Pancreas (tissue), 10 donors: ENCODE results near the gene ZBTB47. TPM values are rescaled to one million over a fixed set of nuclear protein-coding genes. Genes with fewer than 3 reads are reported as not detected.

Experiments used
- ATAC-seq, 4 donors: fragments of 200-7000 bp; cut with Tn5 transposase; one replicate each; pipeline versions ENCODE4 v1.8.0 to v1.9.1; 2020; ENCODE audit warnings: mild to moderate bottlenecking in 4 of 4, moderate library complexity in 4 of 4
- DNase-seq, 6 donors: peaks; one replicate each; pipeline ENCODE4 v3.0.0-alpha.2; 2020
- FAIRE-seq: peaks from 2 replicates; lab custom pipeline; 2012; peaks lifted over from hg19 to GRCh38; lab: Jason Lieb, UNC
- H3K27ac ChIP-seq, 4 donors: fragments of 200-600 bp; sonication (generic); 1 replicate in 3 of 4; 2 replicates in 1 of 4; pipeline versions ENCODE4 v1.5.0 to v1.8.0; 2020
- H3K27me3 ChIP-seq, 4 donors: fragments of 200-600 bp; one replicate each; pipeline ENCODE4 v1.8.0; 2021
- H3K36me3 ChIP-seq, 3 donors: fragments of 200-600 bp; sonication (generic) in 1 of 3; one replicate each; pipeline versions ENCODE4 v1.5.0 to v1.8.0; 2020 to 2021
- H3K4me1 ChIP-seq, 3 donors: fragments of 200-600 bp; one replicate each; pipeline ENCODE4 v1.8.0; 2021
- H3K4me3 ChIP-seq, 4 donors: fragments of 200-600 bp; sonication (generic) in 2 of 4; one replicate each; pipeline versions ENCODE4 v1.5.0 to v1.8.0; 2020 to 2021
- H3K9me3 ChIP-seq, 4 donors: fragments of 200-600 bp; one replicate each; pipeline ENCODE4 v1.8.0; 2021
- WGBS, 2 donors: extraction: QIAGEN DNeasy Blood & Tissue Kit; methylation state at CpG; one replicate each; pipeline ENCODE4 v1.1.7; 2013; 5-methylcytosine and 5-hydroxymethylcytosine counted together
- intact Hi-C, 3 donors: fragments of 100-400 bp; cut with DNase I; formaldehyde crosslinking; loops; one replicate each; pipeline versions ENCODE4 v1.11.1 to v1.14.2; 2022
- polyA plus RNA-seq, 2 donors: library from polyadenylated mRNA; stranded (reverse); fragments of 200-250 nt; gene quantifications; one replicate each; pipeline ENCODE4 v1.2.3, GENCODE V29; 2013
- total RNA-seq, 6 donors: library from RNA; stranded (reverse); fragmentation: NEBNext Ultra II Directional in 4 of 6; extraction: Animal tissue kit (Norgen Biotek cat#: 25700) in 4 of 6; gene quantifications; one replicate each; pipeline versions ENCODE4 v1.2.1 to v1.2.4, GENCODE V29; 2021 to 2023
- TF ChIP-seq, protein P1 (sequence below), 4 donors: fragments of 200-600 bp; sonication (generic) in 3 of 4; IDR thresholded peaks; one replicate each; pipeline versions ENCODE4 v1.5.0 to v1.8.0; 2021; ENCODE audit warnings: antibody characterized with exemption in 4 of 4
- donor health status: healthy with polysubstance abuse.
- donor health status: DM: no; HTN: no; CAD: no; lungs with moderate emphysema.
- donor health status: DM: no; HTN: no; CAD: no.
- donor health status: control.
- donor health status: control.
- donor health status: Bipolar disorder and iron deficiency.
- donor health status: DM: yes; HTN: yes; CAD: no.
- donor health status: DM: no; HTN: no; CAD: no.
- donor health status: DM: no; HTN: no; CAD: no.
- donor health status: DM: yes; HTN: yes; CAD: no.

ZBTB47 gene
- total and polyA plus RNA-seq, 8 donors: 7.9 to 13.6 (median 10.2) TPM

DNA sequence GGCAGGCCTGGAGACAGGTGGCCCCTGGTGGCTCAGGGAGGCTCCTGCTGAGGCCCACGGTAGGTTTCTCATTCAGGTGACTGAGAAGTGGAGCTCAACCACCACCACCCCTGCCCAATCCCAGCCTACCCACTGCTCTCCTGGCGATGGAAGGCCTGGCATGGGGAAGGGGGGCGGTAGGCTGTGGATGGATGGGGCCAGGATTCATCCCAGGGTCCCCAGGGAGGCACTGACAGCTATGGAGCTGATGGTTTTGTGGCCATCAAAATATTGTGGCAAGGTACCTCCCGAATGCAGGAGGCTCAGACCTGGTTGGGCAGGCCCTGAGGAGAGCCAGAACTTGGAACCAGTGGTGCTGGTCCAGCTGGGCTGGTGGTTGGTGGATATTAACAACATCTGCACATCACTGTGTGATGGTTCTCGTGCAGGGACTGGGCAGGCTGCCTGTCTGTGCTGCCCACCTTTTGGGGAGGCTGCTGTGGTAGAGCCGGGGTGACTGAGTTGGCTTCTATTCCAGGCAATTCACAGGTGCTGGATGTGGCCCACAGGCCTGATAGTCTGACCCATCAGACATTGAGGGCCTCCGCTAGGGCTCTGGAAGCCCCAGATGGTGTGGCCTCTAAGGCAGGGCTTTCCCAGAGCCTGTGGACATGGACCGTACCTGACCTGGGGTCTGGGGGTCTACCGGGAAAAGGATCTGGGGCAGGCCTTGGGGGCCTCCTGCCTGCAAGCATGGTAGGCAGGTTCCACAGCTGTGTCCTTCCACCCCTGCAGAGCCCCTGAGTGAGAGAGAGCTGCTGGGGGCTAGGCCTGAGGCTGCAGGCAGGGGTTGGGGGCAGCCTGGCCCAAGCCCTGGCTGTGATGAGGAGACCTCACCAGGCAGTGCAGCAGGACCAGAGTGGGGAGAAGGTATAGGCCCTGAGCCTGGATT, 3.4 kb downstream of the ZBTB47 start:
- Histone ChIP-seq H3K4me3 (no peak overlapping the region), H3K9me3 (no peaks in the 10 kb centered on the region), H3K27ac (no peak overlapping the region), H3K36me3 (peaks cover 0 to 5% (median 0%) of the 10 kb centered on the region in 3 donors), H3K4me1 (peaks cover 0 to 18% (median 6%) of the 10 kb centered on the region in 3 donors), H3K27me3 (no peaks in the 10 kb centered on the region)
- ATAC-seq: no peak
- no peak for FAIRE-seq
- DNase-seq: no peak
- WGBS, 2 donors: 82 to 85% methylated on average over 8 to 9 of the region's 9 CpGs
- intact Hi-C loops: no loop called here
- TF ChIP-seq, protein P1, sequence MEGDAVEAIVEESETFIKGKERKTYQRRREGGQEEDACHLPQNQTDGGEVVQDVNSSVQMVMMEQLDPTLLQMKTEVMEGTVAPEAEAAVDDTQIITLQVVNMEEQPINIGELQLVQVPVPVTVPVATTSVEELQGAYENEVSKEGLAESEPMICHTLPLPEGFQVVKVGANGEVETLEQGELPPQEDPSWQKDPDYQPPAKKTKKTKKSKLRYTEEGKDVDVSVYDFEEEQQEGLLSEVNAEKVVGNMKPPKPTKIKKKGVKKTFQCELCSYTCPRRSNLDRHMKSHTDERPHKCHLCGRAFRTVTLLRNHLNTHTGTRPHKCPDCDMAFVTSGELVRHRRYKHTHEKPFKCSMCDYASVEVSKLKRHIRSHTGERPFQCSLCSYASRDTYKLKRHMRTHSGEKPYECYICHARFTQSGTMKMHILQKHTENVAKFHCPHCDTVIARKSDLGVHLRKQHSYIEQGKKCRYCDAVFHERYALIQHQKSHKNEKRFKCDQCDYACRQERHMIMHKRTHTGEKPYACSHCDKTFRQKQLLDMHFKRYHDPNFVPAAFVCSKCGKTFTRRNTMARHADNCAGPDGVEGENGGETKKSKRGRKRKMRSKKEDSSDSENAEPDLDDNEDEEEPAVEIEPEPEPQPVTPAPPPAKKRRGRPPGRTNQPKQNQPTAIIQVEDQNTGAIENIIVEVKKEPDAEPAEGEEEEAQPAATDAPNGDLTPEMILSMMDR (IDR thresholded peaks at IDR 0.05): no peak

DNA sequence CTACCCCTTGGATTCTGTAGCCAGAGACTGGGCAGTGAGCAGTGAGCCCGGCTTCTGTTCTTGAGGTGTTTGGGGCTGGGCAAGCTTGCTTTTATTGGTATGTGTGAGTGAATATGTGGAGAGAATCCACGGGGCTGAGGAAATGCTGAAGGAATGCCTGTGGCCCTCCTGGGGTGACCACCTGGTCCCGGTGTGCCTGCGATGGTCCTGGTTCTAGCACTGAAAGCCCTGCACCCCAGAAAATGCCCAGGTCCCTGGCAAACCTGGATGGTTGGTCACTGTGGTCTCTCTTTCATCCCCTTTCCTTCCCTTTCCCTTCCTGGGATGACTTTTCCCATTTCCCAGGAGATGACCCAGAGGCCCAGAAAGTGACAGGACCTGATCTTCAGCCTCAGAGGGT, 4.2 kb downstream of the ZBTB47 start:
- FAIRE-seq (no peak), ATAC-seq (no peak), DNase-seq (no peak)
- H3K36me3 ChIP-seq: peaks cover 0 to 5% (median 0%) of the 10 kb centered on the region in 3 donors
- no peaks in the 10 kb centered on the region for H3K27me3 ChIP-seq
- intact Hi-C loops: no loop called here
- WGBS, 2 donors: 78 to 87% methylated on average over 4 of the region's 4 CpGs
- TF ChIP-seq, protein P1 (IDR thresholded peaks at IDR 0.05): no peak
- H3K9me3 ChIP-seq: no peaks in the 10 kb centered on the region
- no peak overlapping the region for H3K27ac ChIP-seq
- H3K4me3 ChIP-seq: no peak overlapping the region
- peaks cover 0 to 14% (median 2%) of the 10 kb centered on the region in 3 donors for H3K4me1 ChIP-seq

DNA sequence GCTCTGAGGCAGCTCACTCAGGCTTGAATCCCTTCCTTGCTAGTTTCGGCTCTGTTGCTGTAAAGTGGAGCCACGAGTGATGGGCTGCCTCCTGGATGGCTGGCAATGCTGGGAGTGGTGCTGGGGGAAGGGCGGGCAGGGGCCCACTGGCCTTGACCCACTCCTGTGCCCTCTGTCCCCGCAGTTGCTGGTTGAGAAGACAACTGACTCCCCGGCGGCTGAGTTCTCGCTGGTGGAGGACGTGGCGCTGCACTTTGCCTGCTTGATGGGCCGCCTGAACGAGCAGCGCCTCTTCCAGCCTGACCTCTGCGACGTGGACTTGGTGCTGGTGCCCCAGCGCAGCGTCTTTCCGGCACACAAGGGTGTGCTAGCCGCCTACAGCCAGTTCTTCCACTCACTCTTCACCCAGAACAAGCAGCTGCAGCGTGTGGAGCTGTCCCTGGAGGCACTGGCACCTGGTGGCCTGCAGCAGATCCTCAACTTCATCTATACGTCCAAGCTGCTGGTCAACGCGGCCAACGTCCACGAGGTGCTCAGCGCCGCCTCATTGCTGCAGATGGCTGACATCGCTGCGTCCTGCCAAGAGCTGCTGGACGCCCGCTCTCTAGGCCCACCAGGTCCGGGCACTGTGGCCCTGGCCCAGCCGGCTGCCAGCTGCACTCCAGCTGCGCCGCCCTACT, 4.7 kb downstream of the ZBTB47 start:
- H3K36me3 ChIP-seq: peaks cover 0 to 5% (median 0%) of the 10 kb centered on the region in 3 donors
- H3K27me3 ChIP-seq: no peaks in the 10 kb centered on the region
- ATAC-seq: no peak
- no peak overlapping the region for H3K4me3 ChIP-seq
- DNase-seq: peak in 2 of 6 donors; percentile 42 to 54
- TF ChIP-seq, protein P1 (IDR thresholded peaks at IDR 0.05): no peak
- no peak for FAIRE-seq
- intact Hi-C loops: no loop called here
- peaks cover 0 to 8% (median 0%) of the 10 kb centered on the region in 3 donors for H3K4me1 ChIP-seq
- no peaks in the 10 kb centered on the region for H3K9me3 ChIP-seq
- H3K27ac ChIP-seq: no peak overlapping the region
- 89 to 90% methylated on average over 32 to 34 of the region's 34 CpGs for WGBS, 2 donors

DNA sequence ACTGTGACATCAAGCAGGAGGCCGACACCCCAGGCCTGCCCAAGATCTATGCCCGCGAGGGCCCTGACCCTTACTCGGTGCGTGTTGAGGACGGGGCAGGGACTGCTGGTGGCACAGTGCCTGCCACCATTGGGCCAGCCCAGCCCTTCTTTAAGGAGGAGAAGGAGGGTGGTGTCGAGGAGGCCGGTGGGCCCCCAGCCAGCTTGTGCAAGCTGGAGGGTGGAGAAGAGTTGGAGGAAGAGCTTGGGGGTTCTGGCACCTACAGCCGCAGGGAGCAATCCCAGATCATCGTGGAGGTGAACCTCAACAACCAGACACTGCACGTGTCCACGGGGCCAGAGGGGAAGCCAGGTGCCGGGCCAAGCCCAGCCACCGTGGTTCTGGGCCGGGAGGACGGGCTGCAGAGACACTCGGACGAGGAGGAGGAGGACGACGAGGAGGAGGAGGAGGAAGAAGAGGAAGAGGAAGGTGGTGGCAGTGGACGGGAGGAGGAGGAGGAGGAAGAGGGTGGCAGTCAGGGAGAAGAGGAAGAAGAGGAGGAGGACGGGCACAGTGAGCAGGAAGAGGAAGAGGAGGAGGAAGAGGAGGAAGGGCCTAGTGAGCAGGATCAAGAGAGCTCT, 5.4 kb downstream of the ZBTB47 start:
- TF ChIP-seq, protein P1 (IDR thresholded peaks at IDR 0.05): no peak
- DNase-seq (peak in 1 of 6 donors; percentile 71), FAIRE-seq (no peak), ATAC-seq (no peak)
- peaks cover 0 to 5% (median 0%) of the 10 kb centered on the region in 3 donors for H3K36me3 ChIP-seq
- 85 to 90% methylated on average over 22 of the region's 22 CpGs for WGBS, 2 donors
- no peak overlapping the region for H3K4me3 ChIP-seq
- intact Hi-C loops: no loop called here
- no peaks in the 10 kb centered on the region for H3K9me3 ChIP-seq
- H3K27ac ChIP-seq: no peak overlapping the region
- peaks cover 0 to 3% (median 0%) of the 10 kb centered on the region in 3 donors for H3K4me1 ChIP-seq
- no peaks in the 10 kb centered on the region for H3K27me3 ChIP-seq
